HL-60/S4 treated with phorbol 12-myristate 13-acetate at 8.2 ng/mL for 4 days and 3 days (cell line): Measurements from ENCODE around the gene SH2D6.

ENCODE experiments used
- in situ Hi-C: fragments of 300-500 bp; cut with MboI; formaldehyde crosslinking; loops from 2 replicates; pipeline ENCODE4 v1.15.0; 2022; ENCODE audit warnings: low sequenced_read_pairs

The SH2D6 gene

GRCh38 chr2:85420536-85421259 lies 2.2 kb downstream of the SH2D6 start:
- in situ Hi-C loops, result no loop called here

GRCh38 chr2:85421260-85422071 lies 3.0 kb downstream of the SH2D6 start:
- in situ Hi-C loops, result no loop called here

GRCh38 chr2:85422072-85422457 lies 3.6 kb downstream of the SH2D6 start:
- in situ Hi-C loops, result no loop called here

GRCh38 chr2:85423525-85423924 lies 5.0 kb downstream of the SH2D6 start:
- in situ Hi-C loops, result no loop called here

GRCh38 chr2:85425588-85425987 lies 7.1 kb downstream of the SH2D6 start:
- in situ Hi-C loops, result no loop called here

- in situ Hi-C loops, result no loop called here
Observed at GRCh38 chr2:85427300-85427835, 8.9 kb downstream of the SH2D6 start.

- in situ Hi-C loops, result no loop called here
Observed at GRCh38 chr2:85428343-85428881, 9.9 kb downstream of the SH2D6 start.

- in situ Hi-C loops, result no loop called here
Observed at GRCh38 chr2:85429213-85429923, 10.9 kb downstream of the SH2D6 start.

GRCh38 chr2:85429924-85430289 lies 11.4 kb downstream of the SH2D6 start:
- in situ Hi-C loops, result no loop called here

GRCh38 chr2:85430752-85431569 lies 12.4 kb downstream of the SH2D6 start:
- in situ Hi-C loops, result no loop called here

GRCh38 chr2:85431570-85432205 lies 13.2 kb downstream of the SH2D6 start:
- in situ Hi-C loops, result no loop called here

- in situ Hi-C loops, result no loop called here
Observed at GRCh38 chr2:85433511-85434089, 15.1 kb downstream of the SH2D6 start.

GRCh38 chr2:85434696-85435095 lies 16.2 kb downstream of the SH2D6 start:
- in situ Hi-C loops, result no loop called here

GRCh38 chr2:85435220-85435958 lies 16.9 kb downstream of the SH2D6 start:
- in situ Hi-C loops, result no loop called here

- in situ Hi-C loops, result no loop called here
Observed at GRCh38 chr2:85435981-85436835, 17.7 kb downstream of the SH2D6 start.

- in situ Hi-C loops, result no loop called here
Observed at GRCh38 chr2:85436836-85437487, 18.4 kb downstream of the SH2D6 start.

- in situ Hi-C loops, result no loop called here
Observed at GRCh38 chr2:85437488-85438200, 19.1 kb downstream of the SH2D6 start.
